K562 (cell line): ENCODE measurements around the gene PAQR4. TPM values are rescaled to one million over a fixed set of nuclear protein-coding genes. Genes with fewer than 3 reads are reported as not detected.

Experiments
- ATAC-seq: fragments of 200-7000 bp; cut with Tn5 transposase; 3 replicates; pipeline ENCODE4 v1.9.1; 2020; ENCODE audit warnings: moderate library complexity
- BruUV-seq: library from RNA; stranded (reverse); fragments of 400-500 nt; replicated peaks from 2 replicates; lab custom pipeline; 2021; lab: Mats Ljungman, UMichigan
- CTCF ChIA-PET: fragments of 300-600 bp; formaldehyde crosslinking; extraction: SDS; loops from one replicate; lab custom pipeline; 2021; ENCODE audit warnings: low intra/inter-chr PET ratio; lab: Yijun Ruan, JAX
- POLR2A ChIA-PET: fragments of 300-600, 350-650 bp; sonication (Branson Sonifier 250); formaldehyde crosslinking; extraction: SDS; loops from one replicate; lab custom pipeline; 2021; ENCODE audit warnings: antibody characterized with exemption, inconsistent platforms; lab: Yijun Ruan, JAX
- DNase-seq, 4 experiments: peaks; one replicate each; pipeline versions ENCODE4 v3.0.0 to v3.0.0-alpha.2; 2011 to 2018; ENCODE audit warnings: low spot score in 3 of 4, mixed read lengths in 3 of 4; ENCODE audit errors: extremely low read depth in 1 of 4
- FAIRE-seq: peaks from 2 replicates; lab custom pipeline; 2011; peaks lifted over from hg19 to GRCh38; lab: Jason Lieb, UNC
- H2AFZ ChIP-seq: 2 replicates; pipeline ENCODE4 v1.6.0; 2011; ENCODE audit warnings: low read depth, low read length, control low read depth, inconsistent platforms
- H3K27ac ChIP-seq: fragments of 200-600 bp; 3 replicates; pipeline ENCODE4 v1.8.0; 2011; ENCODE audit warnings: low read depth, mild to moderate bottlenecking, control low read depth, inconsistent platforms, low read length, moderate library complexity, mixed read lengths; ENCODE audit errors: extremely low read depth
- H3K27me3 ChIP-seq, 2 experiments: fragments of 300-600 bp in 1 of 2; 2 replicates in 1 of 2; 3 replicates in 1 of 2; pipeline versions ENCODE4 v1.6.0 to v1.8.0; 2011; ENCODE audit warnings: inconsistent platforms in 2 of 2, low read length in 2 of 2, mild to moderate bottlenecking in 1 of 2, mixed read lengths in 1 of 2, moderate library complexity in 1 of 2; ENCODE audit not compliant: control insufficient read depth in 2 of 2, insufficient read depth in 2 of 2
- H3K36me3 ChIP-seq: fragments of 300-600 bp; 3 replicates; pipeline ENCODE4 v1.8.0; 2011; ENCODE audit warnings: mild to moderate bottlenecking, low read length, inconsistent platforms; ENCODE audit not compliant: control insufficient read depth, insufficient read depth
- H3K4me1 ChIP-seq, 2 experiments: fragments of 200-600 bp in 1 of 2; replicated peaks in 1 of 2; 2 replicates in 1 of 2; 3 replicates in 1 of 2; pipeline versions ENCODE4 v1.5.1 to v1.8.0; 2011; ENCODE audit warnings: inconsistent platforms in 2 of 2, low read length in 2 of 2, mild to moderate bottlenecking in 1 of 2, mixed read lengths in 1 of 2, moderate library complexity in 1 of 2; ENCODE audit not compliant: control insufficient read depth in 2 of 2, insufficient read depth in 2 of 2
- H3K4me2 ChIP-seq: 2 replicates; pipeline ENCODE4 v1.6.1; 2011; ENCODE audit warnings: low read length, control low read depth, inconsistent platforms, mixed read lengths; ENCODE audit not compliant: insufficient read depth
- H3K4me3 ChIP-seq: fragments of 200-600 bp; sonication (generic), shearing (Covaris generic); 2 replicates; pipeline ENCODE4 v1.5.1; 2016; ENCODE audit warnings: control low read depth, inconsistent platforms
- H3K79me2 ChIP-seq: fragments of 200-600 bp; 3 replicates; pipeline ENCODE4 v1.8.0; 2011; ENCODE audit warnings: low read length, inconsistent platforms; ENCODE audit not compliant: control insufficient read depth, insufficient read depth
- H3K9ac ChIP-seq, 2 experiments: 2 replicates each; pipeline versions ENCODE4 v1.6.0 to v1.6.1; 2011; ENCODE audit warnings: low read depth in 2 of 2, low read length in 2 of 2, control low read depth in 1 of 2, inconsistent platforms in 1 of 2, mild to moderate bottlenecking in 1 of 2, mixed read lengths in 1 of 2; ENCODE audit not compliant: insufficient read depth in 1 of 2
- H3K9me1 ChIP-seq: one replicate; pipeline ENCODE4 v1.6.0; 2011; ENCODE audit warnings: inconsistent platforms, mild to moderate bottlenecking, low read length, moderate library complexity; ENCODE audit not compliant: control insufficient read depth, insufficient read depth
- H3K9me3 ChIP-seq: replicated peaks from 2 replicates; pipeline ENCODE4 v1.5.1; 2011; ENCODE audit warnings: low read depth, low read length, inconsistent platforms; ENCODE audit not compliant: control insufficient read depth, insufficient read depth
- H4K20me1 ChIP-seq: replicated peaks from 2 replicates; pipeline ENCODE4 v1.6.1; 2011; ENCODE audit warnings: low read length, inconsistent platforms, mixed read lengths; ENCODE audit not compliant: control insufficient read depth, insufficient read depth
- FOXM1 ChIP-seq, 2 experiments: fragments of 450-650 bp in 1 of 2; sonication (generic) in 1 of 2; formaldehyde crosslinking in 1 of 2; IDR thresholded peaks; 2 replicates each; pipeline versions ENCODE4 v1.6.1 to v1.9.0; 2017 to 2022; ENCODE audit warnings: low read depth in 2 of 2, mild to moderate bottlenecking in 2 of 2, missing genetic modification reagents in 1 of 2, moderate library complexity in 1 of 2
- FUS ChIP-seq: fragments of 200-400 bp; formaldehyde crosslinking; optimal IDR thresholded peaks from 2 replicates; pipeline ENCODE3; 2017; ENCODE audit warnings: low read depth, low read length
- GABPB1 ChIP-seq: sonication (generic); formaldehyde crosslinking; IDR thresholded peaks from 2 replicates; pipeline ENCODE4 v1.8.0; 2022; ENCODE audit warnings: mild to moderate bottlenecking, missing genetic modification reagents
- KLF1 ChIP-seq: fragments of 450-650 bp; IDR thresholded peaks from 2 replicates; pipeline ENCODE4 v1.6.1; 2016; ENCODE audit warnings: missing genetic modification characterization, missing compliant biosample characterization
- MIER1 ChIP-seq: fragments of 450-650 bp; IDR thresholded peaks from 2 replicates; pipeline ENCODE4 v1.6.1; 2016; ENCODE audit warnings: antibody characterized with exemption, mild to moderate bottlenecking, low read depth
- NR2C1 ChIP-seq, 2 experiments: fragments of 450-650 bp; IDR thresholded peaks; 2 replicates each; pipeline ENCODE4 v1.6.1; 2017; ENCODE audit warnings: mild to moderate bottlenecking in 2 of 2, antibody characterized with exemption in 1 of 2, inconsistent platforms in 1 of 2, missing compliant biosample characterization in 1 of 2, missing genetic modification characterization in 1 of 2
- NR4A1 ChIP-seq, 2 experiments: fragments of 250-450 bp in 1 of 2; fragments of 450-650 bp in 1 of 2; sonication (Bioruptor Pico) in 1 of 2; IDR thresholded peaks; 2 replicates each; pipeline versions ENCODE4 v1.4.0 to v1.6.1; 2016 to 2020; ENCODE audit warnings: mild to moderate bottlenecking in 2 of 2, missing compliant biosample characterization in 1 of 2, missing genetic modification characterization in 1 of 2, moderate library complexity in 1 of 2
- PHF21A ChIP-seq: fragments of 450-650 bp; IDR thresholded peaks from 2 replicates; pipeline ENCODE4 v1.6.1; 2017; ENCODE audit warnings: low read depth, borderline replicate concordance
- PHF8 ChIP-seq: fragments of 200-600 bp; sonication (generic); IDR thresholded peaks from 2 replicates; pipeline ENCODE4 v1.6.1; 2012; ENCODE audit warnings: mixed run types, mild to moderate bottlenecking, inconsistent platforms, low read length, moderate library complexity, borderline replicate concordance
- POLR2A ChIP-seq: fragments of 450-650 bp; conservative IDR thresholded peaks from 2 replicates; pipeline ENCODE4 v1.6.1; 2016
- POLR2G ChIP-seq: fragments of 200-400 bp; formaldehyde crosslinking; IDR thresholded peaks from 2 replicates; pipeline ENCODE4 v1.6.1; 2017; ENCODE audit warnings: low read depth, mild to moderate bottlenecking, antibody characterized with exemption, low read length, moderate library complexity
- POLR2H ChIP-seq: IDR thresholded peaks from 2 replicates; pipeline ENCODE4 v1.6.1; 2016; ENCODE audit warnings: missing genetic modification characterization, low read depth, mild to moderate bottlenecking, control low read depth, missing compliant biosample characterization, moderate library complexity
- RBFOX2 ChIP-seq: fragments of 200-400 bp; formaldehyde crosslinking; IDR thresholded peaks from 2 replicates; pipeline ENCODE4 v1.6.1; 2017; ENCODE audit warnings: low read depth, mild to moderate bottlenecking, low read length, moderate library complexity
- RBM22 ChIP-seq: fragments of 200-400 bp; formaldehyde crosslinking; IDR thresholded peaks from 2 replicates; pipeline ENCODE4 v1.6.1; 2018; ENCODE audit warnings: low read length, low read depth; ENCODE audit not compliant: poor library complexity, severe bottlenecking
- TEAD1 ChIP-seq, 2 experiments: fragments of 450-650 bp in 1 of 2; sonication (generic) in 1 of 2; formaldehyde crosslinking; IDR thresholded peaks; 2 replicates each; pipeline versions ENCODE4 v1.4.0 to v1.8.0; 2020 to 2022; ENCODE audit warnings: mild to moderate bottlenecking in 2 of 2, missing genetic modification reagents in 1 of 2
- ZBTB49 ChIP-seq: sonication (generic); formaldehyde crosslinking; IDR thresholded peaks from 2 replicates; pipeline ENCODE4 v1.8.0; 2022; ENCODE audit warnings: missing genetic modification reagents, mild to moderate bottlenecking, borderline replicate concordance
- ZFPM2 ChIP-seq: fragments of 250-450 bp; sonication (Bioruptor Pico); IDR thresholded peaks from 2 replicates; pipeline ENCODE4 v1.5.1; 2022; ENCODE audit warnings: mild to moderate bottlenecking
- ZNF830 ChIP-seq: fragments of 250-450 bp; sonication (Bioruptor Pico); IDR thresholded peaks from 2 replicates; pipeline ENCODE4 v1.5.0; 2021; ENCODE audit warnings: mild to moderate bottlenecking
- WGBS: fragments of 100-300 bp; shearing (Covaris generic); methylation state at CpG from one replicate; pipeline ENCODE4 v1.1.6; 2016; ENCODE audit warnings: low coverage, mixed read lengths; ENCODE audit not compliant: insufficient coverage; ENCODE audit errors: missing lambda C conversion rate; 5-methylcytosine and 5-hydroxymethylcytosine counted together
- in situ Hi-C: fragments of 300-500 bp; cut with MboI; formaldehyde crosslinking; loops from 4 replicates; pipeline ENCODE4 v1.15.0; 2018; ENCODE audit warnings: inconsistent platforms, mixed read lengths
- intact Hi-C: fragments of 100-400 bp; cut with micrococcal nuclease; formaldehyde crosslinking; loops from 2 replicates; pipeline ENCODE4 v1.14.2; 2022
- polyA plus RNA-seq, 8 experiments: library from polyadenylated mRNA; depleted of rRNA in 4 of 8; stranded (reverse) in 5 of 8; unstranded in 3 of 8; fragments of >200 nt; fragmentation: Nextera tagmentation in 2 of 8; fragmentation: Illumina TruSeq in 1 of 8; extraction: Ambion mirVana in 2 of 8; extraction: Trizol in 1 of 8; gene quantifications; 2 replicates each; pipeline versions ENCODE4 v1.2.1 to v1.2.3, GENCODE V29; 2011 to 2014; ENCODE audit warnings: inconsistent platforms in 1 of 8, missing spikeins in 1 of 8
- total RNA-seq, 7 experiments: library from RNA; depleted of rRNA in 6 of 7; stranded (reverse); fragments of >200 nt in 6 of 7; fragmentation: Illumina TruSeq in 2 of 7; extraction: Trizol in 2 of 7; gene quantifications; 2 replicates each; pipeline versions ENCODE4 v1.2.1 to v1.2.3, GENCODE V29; 2011 to 2021; ENCODE audit warnings: low replicate concordance in 1 of 7

Gene PAQR4
- total and polyA plus RNA-seq, 9 of the 15 experiments (the other 6 are each of a cell fraction or from before 2014, with no cell fraction given), result 0.62 to 40.4 (median 19.5) TPM

DNA sequence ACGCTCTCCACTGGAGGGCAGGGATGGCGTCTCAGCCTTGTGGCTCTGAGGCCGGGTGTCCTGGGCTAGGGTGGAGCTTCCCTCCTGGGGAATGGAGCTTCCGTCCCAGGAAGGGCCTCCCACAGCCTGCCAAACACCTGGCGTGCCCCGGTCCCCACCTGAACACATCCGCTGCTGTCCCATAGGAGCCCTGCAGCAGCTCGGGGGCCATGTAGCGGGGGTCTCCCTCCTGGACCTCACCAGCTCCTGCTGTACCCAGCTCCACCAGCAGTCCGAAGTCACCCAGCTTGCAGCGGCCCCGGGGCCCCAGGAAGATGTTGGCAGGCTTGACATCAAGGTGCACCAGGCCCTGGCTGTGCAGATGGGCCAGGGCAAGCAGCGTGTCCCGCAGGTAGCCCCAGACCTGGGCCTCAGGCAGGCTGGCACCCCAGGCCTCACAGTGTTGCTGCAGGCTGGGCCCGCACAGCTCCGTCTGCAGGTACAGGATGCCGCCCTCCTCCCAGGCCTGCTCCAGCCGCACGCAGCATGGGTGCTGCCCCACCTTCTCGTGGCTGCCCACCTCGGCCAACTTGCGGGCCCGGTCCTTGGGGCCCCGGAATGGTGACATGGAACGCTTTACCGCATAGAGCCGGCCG is 6.1 kb downstream of the PAQR4 start:
- ChIA-PET CTCF (no interaction called here), POLR2A (interaction anchor here (0.6 to 1.8 kb wide), 6 partner anchors 10 to 1356 kb away, joined by 3 to 8 read pairs (median 4); no protein-coding TSS in a partner anchor)
- H3K27me3 ChIP-seq, result no peaks in the 10 kb centered on the region
- in situ Hi-C loops, result no loop called here
- peaks cover 8 to 91% of the 10 kb centered on the region in 2 experiments; a peak in 4 of 5 replicates for H3K4me1 ChIP-seq
- BruUV-seq, result no TSS peak
- no peak overlapping the region for H2AFZ ChIP-seq
- H4K20me1 ChIP-seq, result peaks cover 22% of the 10 kb centered on the region
- peaks cover 3% of the 10 kb centered on the region for H3K9me1 ChIP-seq
- H3K36me3 ChIP-seq, result peaks cover 87% of the 10 kb centered on the region; the same call in 2 of the 3 replicates
- FAIRE-seq (no peak), DNase-seq (no peak), ATAC-seq (no peak)
- no peak overlapping the region for H3K4me2 ChIP-seq
- H3K79me2 ChIP-seq, result peaks cover 51% of the 10 kb centered on the region
- intact Hi-C loops, result no loop called here
- H3K27ac ChIP-seq, result no peak overlapping the region
- 94% methylated on average over 24 of the region's 28 CpGs for WGBS
- H3K4me3 ChIP-seq, result no peak overlapping the region
- peak overlapping the region in 1 of 2 experiments; percentile 81; a peak in 1 of 4 replicates for H3K9ac ChIP-seq
- no peaks in the 10 kb centered on the region for H3K9me3 ChIP-seq
- TF ChIP-seq MIER1, result no peak
- 0 out of 2 replicates have a peak, but pooled peaks have one; percentile 2 for TF ChIP-seq POLR2A
- TF ChIP-seq ZBTB49 (CRISPR knock-in tag), result no peak
- TF ChIP-seq PHF8, result 0 out of 2 replicates have a peak, but pooled peaks have one; percentile 12
- peak; percentile 70 for TF ChIP-seq RBFOX2
- no peak for TF ChIP-seq ZNF830 (CRISPR knock-in tag)
- no peak for TF ChIP-seq NR2C1 (IDR thresholded peaks at IDR 0.05)
- no peak for TF ChIP-seq NR2C1 (tag; IDR thresholded peaks at IDR 0.05)
- no peak for TF ChIP-seq ZFPM2 (CRISPR knock-in tag)
- TF ChIP-seq KLF1 (tag), result no peak
- TF ChIP-seq FUS, result no peak
- TF ChIP-seq POLR2G, result peak; percentile 72
- TF ChIP-seq PHF21A, result no peak
- no peak for TF ChIP-seq TEAD1 (CRISPR knock-in tag; IDR thresholded peaks at IDR 0.05)
- TF ChIP-seq RBM22, result peak; percentile 71
- no peak for TF ChIP-seq POLR2H (tag)
- no peak for TF ChIP-seq FOXM1 (IDR thresholded peaks at IDR 0.05; ENCODE audit: low read depth)
- peak; percentile 67; the same call in 1 of the 2 replicates for TF ChIP-seq FOXM1 (CRISPR knock-in tag; IDR thresholded peaks at IDR 0.05; ENCODE audit: low read depth)
- TF ChIP-seq NR4A1 (CRISPR knock-in tag; IDR thresholded peaks at IDR 0.05), result no peak
- TF ChIP-seq NR4A1 (tag; IDR thresholded peaks at IDR 0.05), result no peak
- 0 out of 2 replicates have a peak, but pooled peaks have one; percentile 25 for TF ChIP-seq GABPB1
